ENCODE measurements around the gene TTLL10.

Gene TTLL10

DNA sequence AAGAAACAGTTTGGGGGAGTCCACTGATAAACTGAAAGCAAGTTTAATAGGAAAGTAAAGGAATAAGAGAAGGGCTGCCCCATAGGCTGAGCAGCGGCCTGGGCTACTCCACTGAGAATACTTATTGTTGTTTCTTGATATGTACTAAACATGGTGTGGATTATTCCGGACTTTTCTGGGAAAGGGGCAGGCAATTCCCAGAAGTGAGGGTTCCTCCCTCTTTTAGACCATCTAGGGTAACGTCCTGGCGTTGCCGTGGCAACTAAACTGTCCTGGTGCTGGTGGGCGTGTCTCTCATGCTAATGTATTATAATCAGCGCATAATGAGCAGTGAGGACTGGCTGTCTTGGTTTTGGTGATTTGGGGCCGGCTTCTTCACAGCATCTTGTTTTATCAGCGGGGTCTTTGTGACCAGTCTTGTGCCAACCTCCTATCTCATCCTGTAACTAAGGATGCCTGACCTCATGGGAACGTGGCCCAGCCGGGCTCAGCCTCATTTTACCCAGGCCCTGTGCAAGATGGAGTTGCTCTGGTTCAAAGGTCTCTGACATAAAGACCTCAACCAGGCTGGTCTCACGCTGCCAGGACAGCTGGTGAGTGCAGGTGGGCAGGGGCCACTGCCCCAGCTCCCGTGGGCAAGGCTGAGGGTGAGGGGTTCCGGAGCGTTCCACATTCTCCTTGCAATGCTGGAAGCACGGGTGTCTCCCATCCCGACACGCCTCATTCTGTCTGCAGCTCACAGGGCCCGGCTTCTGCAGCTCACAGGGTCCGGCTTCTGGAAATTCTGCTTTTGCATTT, 38.1 kb upstream of the TTLL10 start:
- no peaks in the 10 kb centered on the region for H3K79me2 ChIP-seq (ENCODE audit: insufficient read depth, low read depth)
- no peaks in the 10 kb centered on the region for H4K20me1 ChIP-seq (ENCODE audit: insufficient read depth)
- H3K27ac ChIP-seq = no peak overlapping the region
- no peak overlapping the region for H3K4me2 ChIP-seq
- no peak overlapping the region for H2AFZ ChIP-seq (ENCODE audit: low read depth)
- peaks cover 49% of the 10 kb centered on the region for H3K27me3 ChIP-seq (ENCODE audit: insufficient read depth, low read depth)
- H3K4me1 ChIP-seq (ENCODE audit: low read depth, poor library complexity, severe bottlenecking) = peaks cover 26% of the 10 kb centered on the region
- H3K4me3 ChIP-seq (IDR thresholded peaks at IDR 0.05; ENCODE audit: insufficient read depth, low read depth, low read length) = no peak overlapping the region
- no peaks in the 10 kb centered on the region for H3K36me3 ChIP-seq (ENCODE audit: insufficient read depth)
- no peak overlapping the region for H3K9ac ChIP-seq
- TF ChIP-seq, protein P1, sequence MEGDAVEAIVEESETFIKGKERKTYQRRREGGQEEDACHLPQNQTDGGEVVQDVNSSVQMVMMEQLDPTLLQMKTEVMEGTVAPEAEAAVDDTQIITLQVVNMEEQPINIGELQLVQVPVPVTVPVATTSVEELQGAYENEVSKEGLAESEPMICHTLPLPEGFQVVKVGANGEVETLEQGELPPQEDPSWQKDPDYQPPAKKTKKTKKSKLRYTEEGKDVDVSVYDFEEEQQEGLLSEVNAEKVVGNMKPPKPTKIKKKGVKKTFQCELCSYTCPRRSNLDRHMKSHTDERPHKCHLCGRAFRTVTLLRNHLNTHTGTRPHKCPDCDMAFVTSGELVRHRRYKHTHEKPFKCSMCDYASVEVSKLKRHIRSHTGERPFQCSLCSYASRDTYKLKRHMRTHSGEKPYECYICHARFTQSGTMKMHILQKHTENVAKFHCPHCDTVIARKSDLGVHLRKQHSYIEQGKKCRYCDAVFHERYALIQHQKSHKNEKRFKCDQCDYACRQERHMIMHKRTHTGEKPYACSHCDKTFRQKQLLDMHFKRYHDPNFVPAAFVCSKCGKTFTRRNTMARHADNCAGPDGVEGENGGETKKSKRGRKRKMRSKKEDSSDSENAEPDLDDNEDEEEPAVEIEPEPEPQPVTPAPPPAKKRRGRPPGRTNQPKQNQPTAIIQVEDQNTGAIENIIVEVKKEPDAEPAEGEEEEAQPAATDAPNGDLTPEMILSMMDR (conservative IDR thresholded peaks at IDR 0.05; ENCODE audit: low read depth, low read length) = no peak

DNA sequence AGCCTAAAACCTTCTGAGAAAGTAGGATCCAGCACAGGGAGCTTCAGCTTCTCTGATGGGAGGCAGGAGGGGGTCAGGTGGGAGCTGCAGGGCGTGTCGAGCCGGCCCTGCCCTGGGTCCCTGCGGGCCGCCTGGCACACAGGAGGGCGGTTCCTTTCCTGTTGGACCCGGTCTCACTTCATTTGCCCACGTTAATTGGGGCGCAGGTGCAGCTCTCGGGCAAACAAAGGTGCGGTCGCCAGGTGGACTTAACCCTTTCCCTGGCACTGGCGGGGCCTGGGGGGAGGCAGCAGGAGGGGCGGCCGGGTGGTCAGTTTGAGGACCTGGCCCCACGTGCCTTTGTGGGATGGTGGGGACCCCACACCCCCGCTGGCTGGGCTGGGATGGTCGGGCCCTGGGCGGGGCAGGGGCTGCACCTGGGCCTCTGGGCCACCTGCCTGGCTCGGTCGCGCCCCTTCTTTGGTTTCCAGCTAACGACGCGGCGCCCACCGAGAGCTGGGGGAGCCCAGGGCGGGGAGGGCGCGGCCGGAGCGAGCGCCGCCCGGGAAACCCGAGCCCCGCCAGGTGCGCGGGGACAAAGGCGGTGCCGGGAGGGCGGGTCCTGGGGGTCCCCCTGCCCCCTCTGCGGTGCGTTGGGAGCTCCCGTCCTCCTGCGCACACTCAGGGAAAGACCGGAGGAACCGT, 37.0 kb upstream of the TTLL10 start:
- H3K27ac ChIP-seq = no peak overlapping the region
- H3K4me2 ChIP-seq = peak overlapping the region; percentile 45
- no peak overlapping the region for H3K9ac ChIP-seq
- H3K79me2 ChIP-seq (ENCODE audit: insufficient read depth, low read depth) = no peaks in the 10 kb centered on the region
- H3K36me3 ChIP-seq (ENCODE audit: insufficient read depth) = no peaks in the 10 kb centered on the region
- H3K4me1 ChIP-seq (ENCODE audit: low read depth, poor library complexity, severe bottlenecking) = peaks cover 26% of the 10 kb centered on the region
- no peak overlapping the region; the same call in 1 of the 2 replicates for H2AFZ ChIP-seq (ENCODE audit: low read depth)
- no peaks in the 10 kb centered on the region for H4K20me1 ChIP-seq (ENCODE audit: insufficient read depth)
- TF ChIP-seq, protein P1 (conservative IDR thresholded peaks at IDR 0.05; ENCODE audit: low read depth, low read length) = no peak
- no peak overlapping the region for H3K4me3 ChIP-seq (IDR thresholded peaks at IDR 0.05; ENCODE audit: insufficient read depth, low read depth, low read length)
- H3K27me3 ChIP-seq (ENCODE audit: insufficient read depth, low read depth) = peaks cover 39% of the 10 kb centered on the region

- H3K4me2 ChIP-seq = peak overlapping the region; percentile 87
- TF ChIP-seq, protein P1 (conservative IDR thresholded peaks at IDR 0.05; ENCODE audit: low read depth, low read length) = no peak
- H3K27ac ChIP-seq = peak overlapping the region; percentile 18; the same call in 1 of the 2 replicates
- H3K4me3 ChIP-seq (IDR thresholded peaks at IDR 0.05; ENCODE audit: insufficient read depth, low read depth, low read length) = no peak overlapping the region
- H4K20me1 ChIP-seq (ENCODE audit: insufficient read depth) = no peaks in the 10 kb centered on the region
- peaks cover 26% of the 10 kb centered on the region for H3K4me1 ChIP-seq (ENCODE audit: low read depth, poor library complexity, severe bottlenecking)
- peaks cover 36% of the 10 kb centered on the region; the same call in 1 of the 2 replicates for H3K27me3 ChIP-seq (ENCODE audit: insufficient read depth, low read depth)
- H3K79me2 ChIP-seq (ENCODE audit: insufficient read depth, low read depth) = no peaks in the 10 kb centered on the region
- no peaks in the 10 kb centered on the region for H3K36me3 ChIP-seq (ENCODE audit: insufficient read depth)
- H2AFZ ChIP-seq (ENCODE audit: low read depth) = peak overlapping the region; percentile 41; the same call in 1 of the 2 replicates
- peak overlapping the region; percentile 16; the same call in 1 of the 2 replicates for H3K9ac ChIP-seq
Observed at GRCh38 chr1:1137256-1138045, 36.2 kb upstream of the TTLL10 start.

DNA sequence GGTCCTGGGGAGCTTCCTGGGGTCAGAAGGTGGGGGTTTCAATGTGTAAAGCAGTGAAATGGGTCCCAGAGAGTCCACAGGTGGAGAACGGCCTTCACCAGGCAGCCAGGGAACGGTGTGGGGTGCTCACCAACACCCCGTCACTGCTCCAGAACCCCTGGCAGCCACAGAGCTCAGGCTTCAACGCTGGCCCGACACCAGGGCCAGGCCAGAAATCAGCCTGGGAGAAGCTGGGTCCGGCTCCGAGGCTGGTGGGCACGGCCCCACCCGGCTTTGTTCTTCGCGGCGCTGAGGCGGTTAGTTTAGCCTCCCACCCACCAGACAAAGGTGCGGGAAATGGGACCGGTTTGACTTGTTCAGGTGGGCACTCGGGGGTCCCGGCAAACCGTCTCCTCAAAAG, 33.0 kb upstream of the TTLL10 start:
- Histone ChIP-seq H2AFZ (ENCODE audit: low read depth) (no peak overlapping the region), H3K27me3 (ENCODE audit: insufficient read depth, low read depth) (peaks cover 33% of the 10 kb centered on the region; the same call in 1 of the 2 replicates)

More for the DNA sequence above, 33.0 kb upstream of the TTLL10 start:
- TF ChIP-seq, protein P1 (conservative IDR thresholded peaks at IDR 0.05; ENCODE audit: low read depth, low read length) = no peak
- Histone ChIP-seq H3K27ac (no peak overlapping the region), H3K9ac (no peak overlapping the region), H3K79me2 (ENCODE audit: insufficient read depth, low read depth) (no peaks in the 10 kb centered on the region), H4K20me1 (ENCODE audit: insufficient read depth) (no peaks in the 10 kb centered on the region), H3K36me3 (ENCODE audit: insufficient read depth) (no peaks in the 10 kb centered on the region), H3K4me2 (no peak overlapping the region), H3K4me1 (ENCODE audit: low read depth, poor library complexity, severe bottlenecking) (peaks cover 34% of the 10 kb centered on the region), H3K4me3 (IDR thresholded peaks at IDR 0.05; ENCODE audit: insufficient read depth, low read depth, low read length) (no peak overlapping the region)
